Measurements from ENCODE around the gene OCLN.

Gene OCLN

DNA sequence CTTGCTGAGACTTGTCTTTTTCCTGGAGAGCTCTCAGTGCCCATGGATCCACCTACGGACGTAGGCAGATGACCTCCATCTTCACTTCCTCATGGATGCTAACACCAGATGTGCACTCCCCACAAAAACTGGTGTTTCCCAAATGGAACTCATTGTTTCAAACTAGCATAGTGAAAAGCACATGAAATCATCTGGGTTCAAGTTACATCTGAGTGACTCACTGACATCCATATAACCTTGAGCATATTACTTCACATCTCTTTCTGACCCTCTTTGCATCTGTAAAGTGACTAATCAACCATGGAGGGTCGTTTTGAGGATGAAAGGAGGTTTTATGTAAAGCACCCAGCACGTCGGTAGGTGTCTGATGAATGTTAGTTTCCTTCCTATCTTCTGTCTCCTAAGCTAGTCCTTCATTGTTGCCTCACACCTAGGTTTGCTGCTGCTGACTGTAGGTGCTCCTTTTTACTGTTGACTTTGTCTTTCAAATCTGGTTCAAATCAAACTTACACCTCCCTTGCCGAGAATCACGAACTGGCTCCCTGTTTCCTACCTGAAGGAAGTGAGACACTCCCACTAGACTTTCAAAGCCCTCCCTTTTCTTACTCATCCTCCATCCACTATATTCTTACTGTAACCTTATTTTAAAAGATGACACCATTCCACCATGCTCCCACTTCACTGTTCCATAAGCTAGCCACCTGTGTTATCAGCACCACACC, 10.3 kb downstream of the OCLN start:
- no peak overlapping the region for H3K4me3 ChIP-seq (ENCODE audit: low read length in 2 of 2)
- H3K23ac ChIP-seq (ENCODE audit: low read depth, low read length, poor library complexity): no peak overlapping the region
- no peaks in the 10 kb centered on the region for H3K9me3 ChIP-seq (replicated peaks in 1 of 2; ENCODE audit: control insufficient read depth in 2 of 2, insufficient read depth in 1 of 2, low read depth in 1 of 2, low read length in 2 of 2)
- no peak overlapping the region for H4K8ac ChIP-seq (ENCODE audit: low read depth, low read length)
- DNase-seq (ENCODE audit: low spot score): no peak
- no peak overlapping the region for H3K9ac ChIP-seq (ENCODE audit: low read depth, low read length, poor library complexity)
- no peak overlapping the region for H2AFZ ChIP-seq (ENCODE audit: low read length)
- no peak overlapping the region for H2BK12ac ChIP-seq (ENCODE audit: low read length)
- H3K27me3 ChIP-seq (ENCODE audit: control insufficient read depth in 3 of 3, insufficient read depth in 3 of 3, low read depth in 1 of 3, low read length in 3 of 3): no peaks in the 10 kb centered on the region
- H3K79me1 ChIP-seq (ENCODE audit: low read depth, low read length): no peaks in the 10 kb centered on the region
- H3K27ac ChIP-seq (replicated peaks; ENCODE audit: low read length): no peak overlapping the region
- H3K14ac ChIP-seq (ENCODE audit: low read length): no peak overlapping the region
- H3K18ac ChIP-seq (ENCODE audit: low read length): no peak overlapping the region
- H2BK5ac ChIP-seq (ENCODE audit: low read length): no peak overlapping the region
- no peak overlapping the region for H4K91ac ChIP-seq (ENCODE audit: low read depth, low read length, poor library complexity)
- no peak overlapping the region for H2BK120ac ChIP-seq (ENCODE audit: low read depth, low read length)
- no CpG with 5 or more reads among the region's 7 CpGs for WGBS, 2 donors (ENCODE audit: extremely low coverage in 2 of 2, insufficient read length in 2 of 2, insufficient replicate concordance in 1 of 2)
- H2BK15ac ChIP-seq (ENCODE audit: low read length): no peak overlapping the region
- H3K4me2 ChIP-seq (ENCODE audit: insufficient read depth, low read length, poor library complexity, severe bottlenecking): no peak overlapping the region
- peaks cover 0 to 1% of the 10 kb centered on the region in 2 donors for H3K36me3 ChIP-seq (replicated peaks in 1 of 2; ENCODE audit: control insufficient read depth in 2 of 2, insufficient read depth in 2 of 2, low read length in 2 of 2)
- no peaks in the 10 kb centered on the region for H3K4me1 ChIP-seq (ENCODE audit: control insufficient read depth in 2 of 2, insufficient read depth in 1 of 2, low read depth in 1 of 2, low read length in 2 of 2)
- no peak overlapping the region for H3K4ac ChIP-seq (ENCODE audit: low read length)
- no peak overlapping the region for H2AK5ac ChIP-seq (ENCODE audit: low read depth, low read length)

DNA sequence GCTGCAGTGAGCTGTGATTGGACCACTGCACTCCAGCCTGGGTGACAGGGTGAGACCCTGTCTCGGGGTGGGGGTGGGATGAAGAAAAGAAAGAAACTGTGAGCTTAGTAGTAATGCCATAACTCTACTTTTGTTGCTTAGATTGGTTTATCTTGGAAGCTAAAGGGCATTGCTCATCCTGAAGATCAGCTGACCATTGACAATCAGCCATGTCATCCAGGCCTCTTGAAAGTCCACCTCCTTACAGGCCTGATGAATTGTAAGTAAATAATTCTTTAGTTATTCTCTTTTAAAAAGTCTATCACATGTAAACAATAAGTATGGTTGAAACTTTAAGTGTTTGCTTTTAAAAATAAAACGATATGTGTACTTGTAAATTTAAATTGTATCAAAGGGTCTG, 11.4 kb downstream of the OCLN start:
- H2BK5ac ChIP-seq (ENCODE audit: low read length): no peak overlapping the region
- no peaks in the 10 kb centered on the region for H3K27me3 ChIP-seq (ENCODE audit: control insufficient read depth in 3 of 3, insufficient read depth in 3 of 3, low read depth in 1 of 3, low read length in 3 of 3)
- no peak overlapping the region for H3K4ac ChIP-seq (ENCODE audit: low read length)
- H3K36me3 ChIP-seq (replicated peaks in 1 of 2; ENCODE audit: control insufficient read depth in 2 of 2, insufficient read depth in 2 of 2, low read length in 2 of 2): peaks cover 0 to 1% of the 10 kb centered on the region in 2 donors
- H2BK15ac ChIP-seq (ENCODE audit: low read length): no peak overlapping the region
- H3K4me3 ChIP-seq (ENCODE audit: low read length in 2 of 2): no peak overlapping the region
- H3K4me1 ChIP-seq (ENCODE audit: control insufficient read depth in 2 of 2, insufficient read depth in 1 of 2, low read depth in 1 of 2, low read length in 2 of 2): no peaks in the 10 kb centered on the region
- H3K27ac ChIP-seq (replicated peaks; ENCODE audit: low read length): no peak overlapping the region
- H2BK12ac ChIP-seq (ENCODE audit: low read length): no peak overlapping the region
- no peak for DNase-seq (ENCODE audit: low spot score)
- no peak overlapping the region for H3K9ac ChIP-seq (ENCODE audit: low read depth, low read length, poor library complexity)
- no peak overlapping the region for H3K4me2 ChIP-seq (ENCODE audit: insufficient read depth, low read length, poor library complexity, severe bottlenecking)
- no peak overlapping the region for H3K18ac ChIP-seq (ENCODE audit: low read length)
- no CpG with 5 or more reads among the region's 2 CpGs for WGBS, 2 donors (ENCODE audit: extremely low coverage in 2 of 2, insufficient read length in 2 of 2, insufficient replicate concordance in 1 of 2)
- H2BK120ac ChIP-seq (ENCODE audit: low read depth, low read length): no peak overlapping the region
- no peaks in the 10 kb centered on the region for H3K79me1 ChIP-seq (ENCODE audit: low read depth, low read length)
- H3K23ac ChIP-seq (ENCODE audit: low read depth, low read length, poor library complexity): no peak overlapping the region
- H2AFZ ChIP-seq (ENCODE audit: low read length): no peak overlapping the region
- no peak overlapping the region for H4K8ac ChIP-seq (ENCODE audit: low read depth, low read length)
- no peak overlapping the region for H2AK5ac ChIP-seq (ENCODE audit: low read depth, low read length)
- H3K14ac ChIP-seq (ENCODE audit: low read length): no peak overlapping the region
- no peak overlapping the region for H4K91ac ChIP-seq (ENCODE audit: low read depth, low read length, poor library complexity)
- no peaks in the 10 kb centered on the region for H3K9me3 ChIP-seq (replicated peaks in 1 of 2; ENCODE audit: control insufficient read depth in 2 of 2, insufficient read depth in 1 of 2, low read depth in 1 of 2, low read length in 2 of 2)

DNA sequence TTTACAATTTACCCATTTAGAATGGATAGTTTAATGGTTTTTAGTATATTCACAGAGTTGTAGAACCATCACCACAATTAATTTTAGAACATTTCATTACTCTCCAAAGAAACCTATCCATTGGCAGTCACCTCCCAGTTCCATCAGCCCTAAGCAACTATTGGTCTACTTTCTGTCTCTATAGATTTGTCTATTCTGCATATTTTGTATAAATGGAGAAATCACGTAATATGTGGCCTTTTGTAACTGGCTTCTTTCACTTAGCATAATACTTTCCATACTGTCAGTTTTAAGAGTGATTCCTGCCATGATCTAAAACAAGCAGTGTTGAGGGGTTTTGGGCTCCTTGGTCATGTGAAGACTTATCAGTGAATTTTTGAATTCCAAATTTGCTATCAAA, 12.7 kb downstream of the OCLN start:
- H3K36me3 ChIP-seq (replicated peaks in 1 of 2; ENCODE audit: control insufficient read depth in 2 of 2, insufficient read depth in 2 of 2, low read length in 2 of 2): peaks cover 0 to 6% of the 10 kb centered on the region in 2 donors
- no CpG with 5 or more reads among the region's 1 CpG for WGBS, 2 donors (ENCODE audit: extremely low coverage in 2 of 2, insufficient read length in 2 of 2, insufficient replicate concordance in 1 of 2)

DNA sequence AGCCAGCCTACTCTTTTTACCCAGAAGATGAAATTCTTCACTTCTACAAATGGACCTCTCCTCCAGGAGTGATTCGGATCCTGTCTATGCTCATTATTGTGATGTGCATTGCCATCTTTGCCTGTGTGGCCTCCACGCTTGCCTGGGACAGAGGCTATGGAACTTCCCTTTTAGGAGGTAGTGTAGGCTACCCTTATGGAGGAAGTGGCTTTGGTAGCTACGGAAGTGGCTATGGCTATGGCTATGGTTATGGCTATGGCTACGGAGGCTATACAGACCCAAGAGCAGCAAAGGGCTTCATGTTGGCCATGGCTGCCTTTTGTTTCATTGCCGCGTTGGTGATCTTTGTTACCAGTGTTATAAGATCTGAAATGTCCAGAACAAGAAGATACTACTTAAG, 16.6 kb downstream of the OCLN start:
- no peak overlapping the region for H2AK5ac ChIP-seq (ENCODE audit: low read depth, low read length)
- H3K27me3 ChIP-seq (ENCODE audit: control insufficient read depth in 3 of 3, insufficient read depth in 3 of 3, low read depth in 1 of 3, low read length in 3 of 3): no peaks in the 10 kb centered on the region
- no peak overlapping the region for H3K18ac ChIP-seq (ENCODE audit: low read length)
- H3K4ac ChIP-seq (ENCODE audit: low read length): no peak overlapping the region
- WGBS, 2 donors (ENCODE audit: extremely low coverage in 2 of 2, insufficient read length in 2 of 2, insufficient replicate concordance in 1 of 2): no CpG with 5 or more reads among the region's 6 CpGs
- no peak overlapping the region for H4K91ac ChIP-seq (ENCODE audit: low read depth, low read length, poor library complexity)
- no peak overlapping the region for H3K27ac ChIP-seq (replicated peaks; ENCODE audit: low read length)
- no peak overlapping the region for H2BK5ac ChIP-seq (ENCODE audit: low read length)
- H3K23ac ChIP-seq (ENCODE audit: low read depth, low read length, poor library complexity): no peak overlapping the region
- H3K4me3 ChIP-seq (ENCODE audit: low read length in 2 of 2): no peak overlapping the region
- H2BK120ac ChIP-seq (ENCODE audit: low read depth, low read length): no peak overlapping the region
- no peak overlapping the region for H3K9ac ChIP-seq (ENCODE audit: low read depth, low read length, poor library complexity)
- H3K79me1 ChIP-seq (ENCODE audit: low read depth, low read length): peaks cover 1% of the 10 kb centered on the region
- peaks cover 0 to 5% of the 10 kb centered on the region in 2 donors for H3K36me3 ChIP-seq (replicated peaks in 1 of 2; ENCODE audit: control insufficient read depth in 2 of 2, insufficient read depth in 2 of 2, low read length in 2 of 2)
- H4K8ac ChIP-seq (ENCODE audit: low read depth, low read length): no peak overlapping the region
- no peak overlapping the region for H3K4me2 ChIP-seq (ENCODE audit: insufficient read depth, low read length, poor library complexity, severe bottlenecking)
- DNase-seq (ENCODE audit: low spot score): no peak
- H2BK15ac ChIP-seq (ENCODE audit: low read length): no peak overlapping the region
- H2AFZ ChIP-seq (ENCODE audit: low read length): no peak overlapping the region
- H2BK12ac ChIP-seq (ENCODE audit: low read length): no peak overlapping the region
- no peak overlapping the region for H3K14ac ChIP-seq (ENCODE audit: low read length)
- H3K4me1 ChIP-seq (ENCODE audit: control insufficient read depth in 2 of 2, insufficient read depth in 1 of 2, low read depth in 1 of 2, low read length in 2 of 2): no peaks in the 10 kb centered on the region
- no peaks in the 10 kb centered on the region for H3K9me3 ChIP-seq (replicated peaks in 1 of 2; ENCODE audit: control insufficient read depth in 2 of 2, insufficient read depth in 1 of 2, low read depth in 1 of 2, low read length in 2 of 2)

More for the DNA sequence above, 12.7 kb downstream of the OCLN start:
- H2BK5ac ChIP-seq (ENCODE audit: low read length): no peak overlapping the region
- H3K4ac ChIP-seq (ENCODE audit: low read length): no peak overlapping the region
- no peaks in the 10 kb centered on the region for H3K4me1 ChIP-seq (ENCODE audit: control insufficient read depth in 2 of 2, insufficient read depth in 1 of 2, low read depth in 1 of 2, low read length in 2 of 2)
- no peak overlapping the region for H3K18ac ChIP-seq (ENCODE audit: low read length)
- H2BK120ac ChIP-seq (ENCODE audit: low read depth, low read length): no peak overlapping the region
- H2AK5ac ChIP-seq (ENCODE audit: low read depth, low read length): no peak overlapping the region
- DNase-seq (ENCODE audit: low spot score): no peak
- H3K4me3 ChIP-seq (ENCODE audit: low read length in 2 of 2): no peak overlapping the region
- H3K4me2 ChIP-seq (ENCODE audit: insufficient read depth, low read length, poor library complexity, severe bottlenecking): no peak overlapping the region
- no peak overlapping the region for H2BK12ac ChIP-seq (ENCODE audit: low read length)
- no peak overlapping the region for H3K27ac ChIP-seq (replicated peaks; ENCODE audit: low read length)
- H4K8ac ChIP-seq (ENCODE audit: low read depth, low read length): no peak overlapping the region
- no peak overlapping the region for H2AFZ ChIP-seq (ENCODE audit: low read length)
- no peak overlapping the region for H4K91ac ChIP-seq (ENCODE audit: low read depth, low read length, poor library complexity)
- H3K27me3 ChIP-seq (ENCODE audit: control insufficient read depth in 3 of 3, insufficient read depth in 3 of 3, low read depth in 1 of 3, low read length in 3 of 3): no peaks in the 10 kb centered on the region
- no peaks in the 10 kb centered on the region for H3K79me1 ChIP-seq (ENCODE audit: low read depth, low read length)
- no peak overlapping the region for H3K23ac ChIP-seq (ENCODE audit: low read depth, low read length, poor library complexity)
- no peak overlapping the region for H3K9ac ChIP-seq (ENCODE audit: low read depth, low read length, poor library complexity)
- H3K9me3 ChIP-seq (replicated peaks in 1 of 2; ENCODE audit: control insufficient read depth in 2 of 2, insufficient read depth in 1 of 2, low read depth in 1 of 2, low read length in 2 of 2): no peaks in the 10 kb centered on the region
- no peak overlapping the region for H2BK15ac ChIP-seq (ENCODE audit: low read length)
- no peak overlapping the region for H3K14ac ChIP-seq (ENCODE audit: low read length)

Measured in neuronal stem cell (in vitro differentiated cells).